Pancreas (tissue), 10 donors: ENCODE data around the gene SLC49A3. TPM values are rescaled to one million over a fixed set of nuclear protein-coding genes. Genes with fewer than 3 reads are reported as not detected.
"Not testable (repeated sequence)": the region's sequence is repeated elsewhere in the genome, so short reads cannot be mapped to it uniquely, and the experiment has no call there.

Experiments used
- ATAC-seq, 4 donors: fragments of 200-7000 bp; cut with Tn5 transposase; one replicate each; pipeline versions ENCODE4 v1.8.0 to v1.9.1; 2020; ENCODE audit warnings: mild to moderate bottlenecking in 4 of 4, moderate library complexity in 4 of 4
- DNase-seq, 6 donors: peaks; one replicate each; pipeline ENCODE4 v3.0.0-alpha.2; 2020
- FAIRE-seq: peaks from 2 replicates; lab custom pipeline; 2012; peaks lifted over from hg19 to GRCh38; lab: Jason Lieb, UNC
- H3K27ac ChIP-seq, 4 donors: fragments of 200-600 bp; sonication (generic); 1 replicate in 3 of 4; 2 replicates in 1 of 4; pipeline versions ENCODE4 v1.5.0 to v1.8.0; 2020
- H3K27me3 ChIP-seq, 4 donors: fragments of 200-600 bp; one replicate each; pipeline ENCODE4 v1.8.0; 2021
- H3K36me3 ChIP-seq, 3 donors: fragments of 200-600 bp; sonication (generic) in 1 of 3; one replicate each; pipeline versions ENCODE4 v1.5.0 to v1.8.0; 2020 to 2021
- H3K4me1 ChIP-seq, 3 donors: fragments of 200-600 bp; one replicate each; pipeline ENCODE4 v1.8.0; 2021
- H3K4me3 ChIP-seq, 4 donors: fragments of 200-600 bp; sonication (generic) in 2 of 4; one replicate each; pipeline versions ENCODE4 v1.5.0 to v1.8.0; 2020 to 2021
- H3K9me3 ChIP-seq, 4 donors: fragments of 200-600 bp; one replicate each; pipeline ENCODE4 v1.8.0; 2021
- WGBS, 2 donors: extraction: QIAGEN DNeasy Blood & Tissue Kit; methylation state at CpG; one replicate each; pipeline ENCODE4 v1.1.7; 2013; 5-methylcytosine and 5-hydroxymethylcytosine counted together
- intact Hi-C, 3 donors: fragments of 100-400 bp; cut with DNase I; formaldehyde crosslinking; loops; one replicate each; pipeline versions ENCODE4 v1.11.1 to v1.14.2; 2022
- polyA plus RNA-seq, 2 donors: library from polyadenylated mRNA; stranded (reverse); fragments of 200-250 nt; gene quantifications; one replicate each; pipeline ENCODE4 v1.2.3, GENCODE V29; 2013
- total RNA-seq, 6 donors: library from RNA; stranded (reverse); fragmentation: NEBNext Ultra II Directional in 4 of 6; extraction: Animal tissue kit (Norgen Biotek cat#: 25700) in 4 of 6; gene quantifications; one replicate each; pipeline versions ENCODE4 v1.2.1 to v1.2.4, GENCODE V29; 2021 to 2023
- TF ChIP-seq, protein P1 (sequence below), 4 donors: fragments of 200-600 bp; sonication (generic) in 3 of 4; IDR thresholded peaks; one replicate each; pipeline versions ENCODE4 v1.5.0 to v1.8.0; 2021; ENCODE audit warnings: antibody characterized with exemption in 4 of 4
- donor health status: healthy with polysubstance abuse.
- donor health status: DM: no; HTN: no; CAD: no; lungs with moderate emphysema.
- donor health status: DM: no; HTN: no; CAD: no.
- donor health status: control.
- donor health status: control.
- donor health status: Bipolar disorder and iron deficiency.
- donor health status: DM: yes; HTN: yes; CAD: no.
- donor health status: DM: no; HTN: no; CAD: no.
- donor health status: DM: no; HTN: no; CAD: no.
- donor health status: DM: yes; HTN: yes; CAD: no.

Gene SLC49A3
- total and polyA plus RNA-seq, 8 donors, result 3.3 to 20.8 (median 6.1) TPM

DNA sequence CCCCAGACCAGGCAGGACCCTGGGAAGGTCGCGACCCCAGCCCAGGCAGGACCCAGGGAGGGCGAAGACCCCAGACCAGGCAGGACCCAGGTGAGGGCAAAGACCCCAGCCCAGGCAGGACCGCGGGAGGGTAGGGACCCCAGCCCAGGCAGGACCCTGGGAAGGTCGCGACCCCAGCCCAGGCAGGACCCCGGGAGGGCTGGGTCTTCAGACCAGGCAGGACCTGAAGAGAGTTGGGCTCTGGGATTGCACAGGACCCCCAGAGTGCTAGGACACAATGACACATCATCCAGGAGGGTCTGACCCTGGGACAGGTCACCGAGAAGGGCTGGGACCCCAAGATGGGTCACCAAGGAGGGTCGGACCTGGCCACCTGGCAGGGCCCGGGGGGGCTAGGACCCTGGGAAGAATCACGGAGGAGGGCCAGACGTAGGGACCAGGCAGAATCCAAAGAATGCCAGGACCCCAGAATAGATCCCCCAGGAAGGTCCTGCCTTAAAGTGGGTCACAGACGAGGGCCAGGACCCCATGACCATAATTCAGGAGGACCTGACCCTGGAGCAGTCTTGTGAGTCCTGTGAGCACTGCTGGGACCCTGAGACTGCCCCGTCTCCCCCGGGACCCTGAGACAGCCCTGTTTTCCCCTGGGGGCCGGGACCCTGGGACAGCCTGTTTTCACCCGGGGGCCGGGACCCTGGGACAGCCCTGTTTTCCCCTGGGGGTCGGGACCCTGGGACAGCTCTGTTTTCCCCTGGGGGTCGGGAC, 18.1 kb upstream of the SLC49A3 start:
- Histone ChIP-seq H3K36me3 (no peaks in the 10 kb centered on the region), H3K4me1 (peaks cover 0 to 6% (median 0%) of the 10 kb centered on the region in 3 donors), H3K27me3 (no peaks in the 10 kb centered on the region), H3K9me3 (no peaks in the 10 kb centered on the region), H3K27ac (no peak overlapping the region), H3K4me3 (peak overlapping the region in 2 of 4 donors; percentile 31 to 87)
- 42 to 51% methylated on average over 18 to 21 of the region's 21 CpGs for WGBS, 2 donors
- DNase-seq (peak in 1 of 6 donors; percentile 69), ATAC-seq (no peak), FAIRE-seq (no peak)
- TF ChIP-seq, protein P1, sequence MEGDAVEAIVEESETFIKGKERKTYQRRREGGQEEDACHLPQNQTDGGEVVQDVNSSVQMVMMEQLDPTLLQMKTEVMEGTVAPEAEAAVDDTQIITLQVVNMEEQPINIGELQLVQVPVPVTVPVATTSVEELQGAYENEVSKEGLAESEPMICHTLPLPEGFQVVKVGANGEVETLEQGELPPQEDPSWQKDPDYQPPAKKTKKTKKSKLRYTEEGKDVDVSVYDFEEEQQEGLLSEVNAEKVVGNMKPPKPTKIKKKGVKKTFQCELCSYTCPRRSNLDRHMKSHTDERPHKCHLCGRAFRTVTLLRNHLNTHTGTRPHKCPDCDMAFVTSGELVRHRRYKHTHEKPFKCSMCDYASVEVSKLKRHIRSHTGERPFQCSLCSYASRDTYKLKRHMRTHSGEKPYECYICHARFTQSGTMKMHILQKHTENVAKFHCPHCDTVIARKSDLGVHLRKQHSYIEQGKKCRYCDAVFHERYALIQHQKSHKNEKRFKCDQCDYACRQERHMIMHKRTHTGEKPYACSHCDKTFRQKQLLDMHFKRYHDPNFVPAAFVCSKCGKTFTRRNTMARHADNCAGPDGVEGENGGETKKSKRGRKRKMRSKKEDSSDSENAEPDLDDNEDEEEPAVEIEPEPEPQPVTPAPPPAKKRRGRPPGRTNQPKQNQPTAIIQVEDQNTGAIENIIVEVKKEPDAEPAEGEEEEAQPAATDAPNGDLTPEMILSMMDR (IDR thresholded peaks at IDR 0.05), result no peak
- intact Hi-C loops, result no loop called here

DNA sequence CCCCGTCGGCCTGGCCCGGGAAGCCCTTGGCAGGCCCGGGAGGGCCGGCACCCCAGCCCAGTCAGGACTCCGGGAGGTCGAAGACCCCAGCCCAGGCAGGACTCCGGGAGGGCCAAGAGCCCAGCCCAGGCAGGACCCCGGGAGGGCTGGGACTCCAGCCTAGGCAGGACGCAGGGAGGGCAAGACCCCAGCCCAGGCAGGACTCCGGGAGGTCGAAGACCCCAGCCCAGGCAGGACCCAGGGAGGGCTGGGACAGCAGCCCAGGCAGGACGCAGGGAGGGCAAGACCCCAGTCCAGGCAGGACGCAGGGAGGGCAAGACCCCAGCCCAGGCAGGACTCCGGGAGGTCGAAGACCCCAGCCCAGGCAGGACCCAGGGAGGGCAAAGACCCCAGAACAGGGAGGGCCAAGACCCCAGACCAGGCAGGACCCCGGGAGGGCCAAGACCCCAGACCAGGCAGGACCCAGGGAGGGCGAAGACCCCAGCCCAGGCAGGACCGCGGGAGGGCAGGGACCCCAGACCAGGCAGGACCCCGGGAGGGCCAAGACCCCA, 17.2 kb upstream of the SLC49A3 start:
- H3K27me3 ChIP-seq, H3K4me1 ChIP-seq, FAIRE-seq, H3K36me3 ChIP-seq, H3K9me3 ChIP-seq, ATAC-seq, intact Hi-C loops: not testable (repeated sequence)
- Histone ChIP-seq H3K4me3 (peak overlapping the region; percentile 82 to 92 (median 90)), H3K27ac (peak overlapping the region; percentile 48 to 80 (median 68))
- WGBS, 2 donors, result 0 to 1% methylated on average over 12 to 21 of the region's 21 CpGs
- DNase-seq, result peak in 1 of 6 donors; percentile 84

DNA sequence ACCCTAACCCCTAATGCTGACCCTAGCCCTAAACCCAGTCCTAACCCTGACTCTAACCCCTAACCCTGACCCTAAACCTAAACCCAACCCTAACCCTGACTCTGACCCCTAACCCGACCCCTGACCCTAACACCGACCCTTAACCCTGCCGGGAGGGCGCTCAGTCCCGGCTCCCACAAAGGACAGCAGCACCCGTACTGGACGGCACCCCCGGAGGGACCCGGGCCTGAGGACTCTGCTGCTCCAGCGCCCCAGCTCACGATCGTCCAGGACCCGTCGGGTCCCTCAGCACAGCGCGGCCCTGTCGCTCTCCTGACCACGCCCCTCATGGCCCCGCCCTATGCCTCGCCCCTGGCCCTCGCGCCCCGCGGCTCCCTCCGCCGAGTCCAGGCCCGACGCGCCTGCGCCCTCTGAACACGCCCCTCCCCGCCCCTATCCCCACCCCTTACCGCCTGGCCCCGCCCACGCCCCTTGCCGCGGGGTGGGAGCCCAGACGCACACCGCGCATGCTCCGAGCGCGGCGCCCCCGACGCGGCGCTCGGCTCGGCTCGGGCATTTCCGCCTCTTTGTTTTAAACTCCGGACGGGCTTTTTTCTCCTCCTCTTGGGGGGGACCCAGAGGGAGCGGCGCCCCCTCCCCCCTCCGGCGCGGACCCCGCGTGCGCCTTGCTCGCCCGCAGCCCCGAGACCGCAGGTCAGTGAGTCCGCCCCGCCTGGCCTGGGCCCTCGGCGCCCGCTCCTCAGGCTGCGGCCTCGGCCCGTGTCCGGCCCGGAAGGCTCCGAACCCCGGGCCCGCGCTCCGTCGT, 16.5 kb upstream of the SLC49A3 start, which contains the start of gene PCGF3:
Gene PCGF3, plus strand, starts transcription at position 555 of the 805 bp plus-strand sequence. CDS start 27,849 bp downstream, outside the sequence.
- Histone ChIP-seq H3K36me3 (no peaks in the 10 kb centered on the region), H3K27me3 (no peaks in the 10 kb centered on the region), H3K4me3 (peak within 1 kb of the TSS; percentile 82 to 92 (median 90)), H3K4me1 (peaks cover 0 to 6% (median 0%) of the 10 kb centered on the region in 3 donors), H3K27ac (peak within 1 kb of the TSS; percentile 48 to 80 (median 68)), H3K9me3 (no peaks in the 10 kb centered on the region)
- ATAC-seq (peak; percentile 97 to 99 (median 98)), DNase-seq (peak; percentile 96 to 99 (median 98)), FAIRE-seq (no peak)
- TF ChIP-seq, protein P1 (IDR thresholded peaks at IDR 0.05), result no peak
- 1 to 2% methylated on average over 66 to 82 of the region's 82 CpGs for WGBS, 2 donors
- intact Hi-C loops, result no loop called here

DNA sequence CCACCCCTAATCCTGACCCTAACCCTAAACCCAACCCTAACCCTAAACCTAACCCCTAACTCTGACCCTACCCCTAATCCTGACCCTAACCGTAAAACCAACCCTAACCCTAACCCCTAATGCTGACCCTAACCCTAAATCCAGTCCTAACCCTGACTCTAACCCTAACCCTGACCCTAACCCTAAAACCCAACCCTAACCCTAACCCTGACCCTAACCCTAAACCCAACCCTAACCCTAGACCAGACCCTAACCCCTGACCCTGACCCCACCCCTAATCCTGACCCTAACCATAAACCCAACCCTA, 16.0 kb upstream of the SLC49A3 start:
- H3K9me3 ChIP-seq, result no peaks in the 10 kb centered on the region
- intact Hi-C loops, result no loop called here
- ATAC-seq (no peak), FAIRE-seq (no peak), DNase-seq (no peak)
- WGBS, 2 donors, result 97 to 100% methylated on average over 1 of the region's 1 CpG
- H3K36me3 ChIP-seq, result no peaks in the 10 kb centered on the region
- TF ChIP-seq, protein P1 (IDR thresholded peaks at IDR 0.05), result no peak
- no peaks in the 10 kb centered on the region for H3K27me3 ChIP-seq
- H3K4me1 ChIP-seq, result peaks cover 0 to 6% (median 0%) of the 10 kb centered on the region in 3 donors
- no peak overlapping the region for H3K27ac ChIP-seq
- H3K4me3 ChIP-seq, result peak overlapping the region in 2 of 4 donors; percentile 87 to 92

DNA sequence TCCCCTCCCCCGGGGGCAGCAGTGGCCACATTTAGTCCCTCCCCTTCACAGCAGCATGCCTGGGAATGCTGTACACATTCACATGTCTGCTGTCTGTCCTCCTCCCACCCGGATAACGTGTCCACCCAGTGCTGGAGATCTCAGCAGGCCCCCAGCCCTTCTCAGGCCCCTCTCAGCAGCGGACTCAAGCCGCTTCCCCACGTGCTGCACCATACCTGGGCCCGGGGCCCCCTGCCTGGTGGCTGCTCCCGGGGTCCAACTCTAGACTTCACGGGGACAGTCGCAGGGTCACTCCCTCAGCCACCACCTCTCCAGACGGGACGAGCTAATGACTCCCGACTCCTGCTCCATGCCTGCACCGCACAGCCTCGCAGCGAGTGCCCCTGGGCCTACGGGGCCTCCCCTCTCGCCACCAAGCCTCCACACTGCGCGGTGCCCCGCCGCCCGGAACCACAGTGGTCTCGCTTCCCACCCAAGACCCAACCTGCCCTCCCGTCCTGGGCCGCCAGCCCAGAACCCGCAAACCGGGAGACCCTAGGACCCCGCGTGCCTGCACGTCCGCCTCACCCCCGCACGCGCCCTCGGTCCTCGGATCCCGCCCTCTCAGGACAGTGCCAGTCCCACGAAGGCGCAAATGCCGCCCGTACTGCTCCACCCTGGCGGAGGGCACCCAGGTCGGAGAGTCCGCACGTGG, 15.4 kb upstream of the SLC49A3 start:
- H3K27me3 ChIP-seq, result no peaks in the 10 kb centered on the region
- TF ChIP-seq, protein P1 (IDR thresholded peaks at IDR 0.05), result no peak
- H3K36me3 ChIP-seq, result no peaks in the 10 kb centered on the region
- H3K4me1 ChIP-seq, result peaks cover 0 to 6% (median 0%) of the 10 kb centered on the region in 3 donors
- WGBS, 2 donors, result 89 to 92% methylated on average over 46 of the region's 46 CpGs
- no peaks in the 10 kb centered on the region for H3K9me3 ChIP-seq
- H3K4me3 ChIP-seq, result no peak overlapping the region
- FAIRE-seq (no peak), DNase-seq (peak in 4 of 6 donors; percentile 31 to 83 (median 61)), ATAC-seq (no peak)
- intact Hi-C loops, result no loop called here
- H3K27ac ChIP-seq, result no peak overlapping the region
